Stimulated activated CD4-positive, alpha-beta T cell treated with anti-CD3 and anti-CD28 coated beads, Interleukin-4, amount 100 ng/mL, for 48 hours (primary cell): ENCODE data around the gene CACNA2D3.
"Not testable (repeated sequence)": the region's sequence is repeated elsewhere in the genome, so short reads cannot be mapped to it uniquely, and the experiment has no call there.

ENCODE experiments used
- DNase-seq, 2 donors: peaks; one replicate each; pipeline ENCODE4 v3.0.0-alpha.2; 2020; ENCODE audit warnings: low read depth in 2 of 2

Gene CACNA2D3

DNA sequence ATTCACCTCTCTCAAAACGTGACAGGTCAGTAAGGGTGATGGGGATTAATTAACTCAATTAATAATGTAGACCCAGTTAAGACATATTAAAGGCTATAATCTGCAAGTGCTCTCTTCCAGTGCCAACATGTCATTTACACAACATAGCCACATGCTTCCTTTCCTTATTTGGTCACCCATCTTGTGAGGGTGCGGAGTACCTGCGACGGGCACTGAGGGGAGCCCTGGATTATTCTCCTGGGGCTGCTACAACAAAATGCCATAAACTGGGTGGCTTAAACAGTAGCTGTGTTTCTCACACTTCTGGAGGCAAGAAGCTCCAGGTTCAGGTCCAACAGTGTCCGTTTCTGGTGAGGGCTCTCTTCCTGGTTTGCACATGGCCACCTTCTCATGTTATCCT, 962.9 kb downstream of the CACNA2D3 start:
- DNase-seq = no peak

DNA sequence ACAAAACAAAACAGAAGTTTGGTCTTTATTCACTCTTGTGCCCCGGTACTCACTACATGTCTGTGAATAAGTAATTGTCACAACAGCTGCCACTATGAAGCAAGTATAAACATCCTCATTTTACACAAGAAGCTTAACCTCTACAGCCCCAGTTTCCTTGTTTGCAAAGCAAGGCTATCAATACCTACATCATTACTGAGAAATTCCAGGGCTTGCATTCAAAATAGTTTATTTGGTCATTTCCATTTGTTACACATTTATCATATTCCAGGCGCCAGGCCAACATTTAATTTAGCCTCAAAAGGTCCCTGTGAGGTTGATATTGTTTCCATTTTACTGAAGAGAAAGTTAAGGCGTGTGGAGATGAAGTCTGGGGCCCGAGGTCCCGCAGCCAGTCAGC, 966.9 kb downstream of the CACNA2D3 start:
- no peak for DNase-seq

DNA sequence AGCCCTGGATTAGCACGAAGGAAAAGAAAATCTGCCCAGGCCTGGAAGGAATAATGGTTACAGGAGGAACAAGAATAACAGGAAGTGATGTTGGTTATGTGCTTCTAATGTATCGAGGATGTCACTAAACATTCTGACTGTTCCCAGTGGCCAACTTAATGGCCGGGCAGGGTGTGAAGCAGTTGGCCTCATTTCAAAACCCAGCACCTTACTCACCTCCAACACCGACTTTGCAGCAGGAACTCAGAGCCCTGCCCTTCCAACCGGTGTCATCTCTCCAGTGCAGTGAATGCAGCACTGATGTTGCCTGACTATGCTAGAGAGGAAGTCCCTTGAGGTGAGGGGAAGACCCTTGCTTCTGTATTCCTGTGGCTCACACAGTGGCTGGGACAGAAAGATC, 967.9 kb downstream of the CACNA2D3 start:
- no peak for DNase-seq

DNA sequence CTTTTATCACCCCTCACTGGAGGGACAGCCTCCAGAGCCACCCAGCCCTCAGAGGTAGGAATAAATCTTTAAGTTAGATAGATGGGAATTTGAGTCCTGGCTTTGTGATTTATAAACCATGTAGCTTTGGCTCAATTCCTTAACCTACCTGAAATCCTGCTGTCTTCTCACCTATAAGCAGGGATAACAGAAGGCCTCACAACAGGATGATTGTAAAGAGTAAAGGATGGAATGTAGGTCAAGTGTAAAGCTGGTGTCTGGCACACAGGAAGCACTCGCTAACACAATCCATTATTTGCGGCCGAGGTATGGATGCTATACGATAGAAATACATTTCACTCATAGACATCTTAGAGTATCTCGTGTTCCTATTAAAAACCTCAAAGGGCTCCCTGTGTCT, 968.4 kb downstream of the CACNA2D3 start:
- no peak for DNase-seq

DNA sequence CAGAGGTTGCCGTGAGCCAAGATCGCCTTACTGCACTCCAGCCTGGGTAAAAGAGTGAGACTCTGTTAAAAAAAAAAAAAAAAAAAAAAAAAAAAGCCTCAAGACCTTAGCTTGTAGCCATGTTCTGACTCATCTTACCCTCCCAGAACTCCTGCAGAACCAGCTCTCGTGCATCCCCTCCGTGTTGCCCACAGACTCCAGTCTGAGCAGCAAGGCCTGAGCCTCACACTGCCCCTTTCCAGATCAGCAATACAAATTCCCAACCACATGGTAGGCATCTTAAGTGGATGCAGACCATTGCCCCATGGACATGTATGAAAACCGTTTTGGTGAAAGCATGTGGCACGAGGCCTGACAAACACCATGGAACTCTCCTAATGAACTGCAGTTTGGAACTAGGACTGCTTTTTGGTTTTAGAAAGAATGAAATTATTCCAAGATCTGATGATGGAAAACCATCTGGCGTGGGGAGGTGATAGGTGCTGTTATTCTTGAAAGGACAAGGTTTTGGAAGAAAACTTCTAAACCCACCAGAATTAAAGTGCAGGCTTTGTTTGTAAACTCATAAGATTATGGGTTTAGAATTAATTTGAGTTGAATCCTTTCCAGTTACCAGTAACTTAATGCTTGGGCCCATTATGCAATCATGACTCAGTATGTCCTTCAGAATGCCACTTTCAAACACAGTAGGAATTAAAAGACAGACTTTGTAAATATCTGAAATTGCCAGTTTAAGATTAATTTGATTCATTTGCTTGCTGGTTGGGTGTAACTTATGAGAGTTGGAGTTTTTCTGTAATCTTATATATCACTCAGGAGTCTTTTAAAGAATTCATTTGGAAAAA, 969.3 kb downstream of the CACNA2D3 start:
- no peak for DNase-seq

DNA sequence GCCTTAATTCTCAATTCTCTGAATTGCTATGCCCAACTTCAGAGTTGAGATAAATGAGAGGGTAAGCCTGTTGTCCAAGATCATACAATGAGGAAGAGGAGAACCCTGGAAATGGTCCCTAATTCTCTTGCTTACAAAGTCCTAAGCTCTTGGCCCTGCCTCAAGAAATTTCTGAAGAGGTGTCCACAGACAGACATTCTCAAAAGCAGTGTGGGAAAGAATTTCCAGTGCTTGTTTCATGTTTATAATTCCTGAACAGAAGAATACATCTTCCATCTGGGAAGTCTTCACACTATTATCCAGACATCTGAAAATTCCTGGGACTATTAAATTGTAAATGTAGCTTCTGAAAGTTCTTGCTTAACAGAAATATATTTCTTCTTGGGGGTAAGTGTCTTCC, 972.3 kb downstream of the CACNA2D3 start:
- no peak for DNase-seq

DNA sequence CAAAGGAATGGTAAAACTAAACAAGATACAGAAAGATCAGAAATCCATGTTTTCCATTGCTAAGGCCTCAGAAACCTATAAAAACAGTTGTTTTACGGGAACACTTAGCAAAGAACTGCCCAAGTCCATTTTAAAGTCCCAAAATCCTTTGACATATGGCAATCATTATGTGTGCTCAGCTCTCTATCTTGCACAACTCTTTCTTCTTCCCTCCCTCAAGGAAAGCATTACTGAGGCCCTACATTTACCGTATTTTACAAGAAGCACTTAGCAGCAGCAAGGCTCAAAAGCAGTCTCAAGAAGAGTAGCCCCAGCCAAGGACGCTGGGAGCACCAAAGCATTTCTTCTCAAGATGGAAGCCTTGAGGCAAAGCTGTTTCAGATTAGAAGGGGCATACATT, 975.1 kb downstream of the CACNA2D3 start:
- no peak for DNase-seq

DNA sequence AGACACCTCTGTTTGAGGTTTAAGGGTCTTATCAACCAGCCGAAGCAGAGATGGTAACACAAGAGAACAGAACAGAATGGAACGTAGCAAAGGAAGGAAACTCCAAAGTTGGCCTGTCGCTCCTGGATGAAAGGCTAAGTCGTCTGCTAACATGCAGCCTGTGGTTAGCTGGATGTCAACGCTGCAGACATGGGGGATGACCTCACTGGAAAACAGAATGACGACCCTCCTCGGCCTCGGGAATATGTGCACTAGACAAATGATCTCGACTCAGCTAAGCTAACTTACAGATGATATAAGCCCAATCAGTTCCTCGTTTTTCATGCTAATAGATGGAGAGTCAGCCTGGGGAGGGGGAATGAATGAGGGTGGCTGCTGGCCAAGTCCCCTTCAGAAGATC, 983.3 kb downstream of the CACNA2D3 start:
- no peak for DNase-seq

DNA sequence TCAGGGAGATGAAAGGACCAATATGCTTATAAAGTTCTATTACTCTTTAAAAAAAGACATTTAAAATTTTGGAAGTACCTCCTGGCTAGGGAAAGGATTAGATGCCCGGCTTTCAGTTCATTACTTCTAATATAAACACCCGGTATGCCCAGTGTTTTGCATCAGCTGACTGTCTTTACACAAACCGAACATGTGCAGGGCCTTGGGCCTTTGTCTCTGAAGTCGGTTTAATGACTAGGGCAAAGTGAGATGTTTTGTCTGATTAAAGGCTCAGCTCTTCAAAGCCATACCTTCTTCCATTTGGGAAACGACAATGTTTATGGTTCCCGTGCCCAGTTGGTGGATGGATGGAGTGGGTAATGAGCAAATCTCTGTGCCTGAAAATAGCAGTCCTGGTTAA, 984.8 kb downstream of the CACNA2D3 start:
- DNase-seq = no peak

DNA sequence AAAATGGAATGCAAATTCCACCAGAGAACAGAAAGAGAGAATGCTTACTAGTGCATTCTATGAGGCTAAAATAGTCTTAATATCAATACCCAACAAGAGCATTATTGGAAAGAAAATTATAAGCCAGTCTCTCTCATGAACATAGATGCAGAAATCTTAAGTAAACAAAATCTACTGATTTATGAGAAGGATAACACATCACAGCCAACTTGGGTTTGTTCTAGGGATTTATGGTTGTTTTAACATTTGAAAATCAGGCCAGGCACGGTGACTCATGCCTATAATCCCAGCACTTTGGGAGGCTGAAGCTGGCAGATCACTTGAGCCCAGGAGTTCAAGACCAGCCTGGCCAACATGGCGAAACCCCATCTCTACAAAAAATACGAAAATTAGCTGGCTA, 989.6 kb downstream of the CACNA2D3 start:
- not testable (repeated sequence) for DNase-seq

DNA sequence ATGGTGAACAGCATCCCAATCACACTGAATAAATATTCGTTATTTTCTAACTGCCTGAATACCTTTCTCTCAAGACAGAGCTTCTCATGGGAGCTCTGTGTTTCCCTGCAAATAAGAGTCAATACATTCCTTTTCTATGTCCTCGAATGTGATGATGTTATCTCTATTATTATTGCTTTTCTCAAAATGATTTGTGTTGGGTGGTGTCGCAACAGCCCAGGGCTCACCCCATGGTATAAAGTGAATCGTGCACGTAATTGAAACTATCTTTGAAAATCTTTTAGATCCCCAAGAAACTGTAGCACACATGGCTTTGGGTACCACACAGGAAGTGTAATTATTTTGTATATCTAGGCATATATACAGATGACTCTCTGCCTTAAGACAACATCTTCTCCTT, 996.1 kb downstream of the CACNA2D3 start:
- no peak for DNase-seq

DNA sequence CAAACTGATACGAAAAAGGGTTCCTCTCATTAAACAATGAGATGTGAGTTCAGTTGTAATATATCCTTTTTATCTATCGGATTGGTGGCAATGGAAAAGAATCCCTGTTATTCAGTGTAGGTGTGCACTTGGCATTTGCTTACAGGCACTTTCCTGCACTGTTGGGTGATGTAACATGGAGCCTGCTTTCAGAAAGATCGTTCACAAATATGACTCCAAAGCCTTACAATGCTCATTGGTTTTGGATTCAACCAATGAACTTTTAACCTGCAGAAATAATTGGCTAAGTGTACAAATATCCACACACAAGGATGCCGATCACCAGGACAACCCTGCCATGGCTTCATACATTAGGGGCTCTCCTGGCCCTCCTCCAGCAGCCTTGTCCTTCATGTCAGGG, 996.9 kb downstream of the CACNA2D3 start:
- DNase-seq = no peak

DNA sequence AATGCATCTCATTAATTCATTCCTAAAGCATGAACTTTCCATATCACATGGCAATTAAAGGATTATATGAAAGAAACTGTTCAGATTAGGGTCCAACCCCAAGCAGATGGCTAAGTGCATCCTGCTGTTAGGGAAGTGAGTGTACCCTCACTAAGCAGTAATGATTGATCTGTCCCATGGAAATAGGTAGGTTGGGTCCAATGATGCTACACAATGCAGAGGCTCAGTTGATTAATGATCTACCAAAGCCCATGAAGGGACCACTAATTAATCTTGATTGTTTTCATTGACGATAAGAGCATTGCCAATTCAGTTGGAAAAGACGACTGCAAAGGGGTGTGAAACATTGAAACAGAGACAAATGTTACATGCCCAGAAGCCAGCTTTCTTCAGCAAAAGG, 1000.0 kb downstream of the CACNA2D3 start:
- no peak for DNase-seq
